NCI-H748 (cell line): ENCODE measurements around the gene TERT.
"Not testable (repeated sequence)": the region's sequence is repeated elsewhere in the genome, so short reads cannot be mapped to it uniquely, and the experiment has no call there.

Experiments used
- DNase-seq: peaks from one replicate; lab custom pipeline; 2025; ENCODE audit not compliant: unreplicated experiment; lab: John Stamatoyannopoulos, UW

TERT gene

DNA sequence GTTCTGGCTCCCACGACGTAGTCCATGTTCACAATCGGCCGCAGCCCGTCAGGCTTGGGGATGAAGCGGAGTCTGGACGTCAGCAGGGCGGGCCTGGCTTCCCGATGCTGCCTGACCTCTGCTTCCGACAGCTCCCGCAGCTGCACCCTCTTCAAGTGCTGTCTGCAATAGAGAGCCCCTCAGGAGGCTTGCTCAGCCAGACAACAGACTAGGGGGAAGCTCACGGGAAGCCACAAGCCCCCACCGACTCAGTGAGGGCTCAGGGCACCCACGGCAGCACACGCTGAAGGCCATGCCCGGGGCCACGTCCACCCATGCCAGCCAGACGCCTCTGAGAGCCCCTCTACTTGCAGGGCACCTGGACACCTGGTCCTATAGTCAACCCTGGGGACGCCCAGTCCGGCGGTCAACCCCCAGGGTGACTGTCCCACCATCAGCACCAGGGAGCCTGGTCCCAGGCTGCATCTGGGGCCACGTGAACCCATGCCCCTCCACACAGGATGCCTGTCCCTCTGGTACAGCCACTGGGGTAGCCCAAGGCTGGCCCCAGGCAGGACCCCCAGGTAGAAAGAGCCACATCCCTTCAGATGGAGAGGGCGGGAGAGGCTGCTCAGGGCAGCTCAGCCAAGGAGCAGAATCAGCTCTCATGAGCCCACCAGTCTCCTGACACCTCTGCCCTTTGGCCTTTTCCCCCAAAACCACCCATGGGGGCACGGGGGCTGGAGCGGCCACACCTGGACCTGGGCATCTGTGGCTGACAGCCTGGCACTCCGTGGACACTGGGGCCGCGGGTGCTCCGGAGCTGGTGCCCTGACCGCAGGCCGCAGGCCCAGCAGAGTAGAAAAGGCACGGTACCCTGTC, 14.5 kb downstream of the TERT start:
- no peak for DNase-seq

DNA sequence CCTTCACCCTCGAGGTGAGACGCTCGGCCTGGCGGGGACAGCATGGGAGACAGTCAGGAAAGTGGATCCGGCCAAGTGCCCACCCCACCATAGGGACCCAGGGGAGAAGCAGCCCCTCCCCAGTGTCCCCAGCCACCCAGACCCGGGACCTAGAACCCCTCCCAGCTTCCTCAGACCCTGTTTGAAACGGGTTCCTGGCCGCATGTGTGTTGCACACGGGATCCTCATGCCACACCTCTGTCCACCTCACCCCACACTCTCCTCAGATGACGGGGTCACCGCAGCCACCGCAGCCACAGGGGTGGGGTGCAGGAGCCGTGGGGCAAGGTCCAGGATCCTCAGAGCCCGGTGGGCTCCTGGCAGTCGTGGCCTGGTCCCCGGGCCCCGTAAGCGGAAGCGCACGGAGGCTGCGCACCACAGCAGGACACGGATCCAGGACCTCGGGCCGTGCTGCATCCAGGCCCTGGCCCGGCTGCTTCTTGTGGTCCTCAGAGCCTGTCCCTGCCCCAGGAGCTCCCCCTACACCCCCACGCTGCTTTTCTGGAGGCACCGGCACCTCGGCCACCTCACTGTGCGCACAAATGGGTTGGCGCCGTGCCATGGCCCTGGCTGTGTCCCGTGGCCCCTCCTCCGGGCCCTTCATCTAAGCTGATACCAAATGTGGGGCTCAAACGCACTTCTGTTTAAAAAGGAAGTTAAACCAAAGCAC, 15.3 kb downstream of the TERT start:
- DNase-seq, result no peak

DNA sequence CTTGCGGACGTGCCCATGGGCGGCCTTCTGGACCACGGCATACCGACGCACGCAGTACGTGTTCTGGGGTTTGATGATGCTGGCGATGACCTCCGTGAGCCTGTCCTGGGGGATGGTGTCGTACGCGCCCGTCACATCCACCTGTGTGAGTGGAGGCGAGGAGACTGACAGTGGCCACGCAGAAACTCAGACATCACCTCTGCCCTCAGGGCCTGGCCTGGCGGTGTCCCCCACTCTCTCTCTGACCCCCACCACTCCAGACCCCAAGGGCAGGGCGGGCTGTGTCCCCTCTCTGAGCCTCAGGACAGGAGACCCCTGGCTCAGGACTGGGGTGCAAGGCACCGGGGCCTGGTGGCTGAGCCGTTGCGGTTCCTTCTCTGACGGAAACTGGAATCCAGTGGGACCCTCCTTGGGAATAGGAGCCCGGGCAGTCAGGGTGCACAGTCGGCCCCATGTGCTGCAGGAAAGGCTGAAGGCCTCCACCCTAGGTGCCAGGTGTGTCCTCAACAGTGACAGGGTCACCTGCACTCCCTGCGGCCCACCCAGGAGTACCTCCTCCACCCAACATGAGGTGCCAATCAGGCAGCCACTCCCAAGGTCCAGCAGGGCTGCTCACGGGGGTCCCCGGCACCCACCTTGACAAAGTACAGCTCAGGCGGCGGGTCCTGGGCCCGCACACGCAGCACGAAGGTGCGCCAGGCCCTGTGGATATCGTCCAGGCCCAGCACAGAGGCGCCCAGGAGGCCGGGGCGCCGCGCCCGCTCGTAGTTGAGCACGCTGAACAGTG, 16.0 kb downstream of the TERT start:
- no peak for DNase-seq

DNA sequence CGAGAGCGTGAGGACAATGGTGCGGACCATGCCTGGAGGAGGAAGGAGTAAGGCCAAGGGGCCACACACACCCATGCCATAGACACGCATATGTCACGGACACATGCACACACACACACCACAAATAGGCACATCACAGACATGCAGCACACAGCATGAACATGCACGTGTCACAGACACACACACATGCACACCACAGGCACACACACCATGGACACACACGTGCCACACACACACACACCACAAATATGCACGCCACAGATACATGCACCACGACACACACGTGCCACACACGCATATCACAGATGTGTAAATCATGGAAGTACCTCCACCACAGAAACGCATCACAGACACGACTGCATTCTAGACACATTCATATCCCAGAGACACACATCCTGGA, 16.7 kb downstream of the TERT start:
- no peak for DNase-seq

DNA sequence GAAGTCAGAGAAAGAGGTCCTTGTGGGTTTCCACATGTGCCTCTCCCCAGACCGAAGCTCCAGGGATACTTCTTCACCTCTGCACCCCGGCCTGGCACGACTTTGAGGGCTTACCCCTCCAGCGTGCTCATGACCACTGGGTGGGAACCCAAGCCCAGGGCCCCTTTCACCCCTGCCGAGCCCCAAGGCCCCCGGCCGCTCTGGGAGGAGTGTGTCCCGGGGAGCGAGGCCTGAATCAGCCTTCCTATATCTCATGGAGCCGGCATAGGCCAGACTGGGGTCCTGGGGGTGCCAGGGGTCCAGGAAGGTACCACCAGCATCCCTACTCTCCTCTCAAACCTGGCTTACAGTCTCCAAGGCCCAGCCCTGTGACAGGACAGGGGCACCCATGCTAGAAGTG, 17.1 kb downstream of the TERT start:
- no peak for DNase-seq

DNA sequence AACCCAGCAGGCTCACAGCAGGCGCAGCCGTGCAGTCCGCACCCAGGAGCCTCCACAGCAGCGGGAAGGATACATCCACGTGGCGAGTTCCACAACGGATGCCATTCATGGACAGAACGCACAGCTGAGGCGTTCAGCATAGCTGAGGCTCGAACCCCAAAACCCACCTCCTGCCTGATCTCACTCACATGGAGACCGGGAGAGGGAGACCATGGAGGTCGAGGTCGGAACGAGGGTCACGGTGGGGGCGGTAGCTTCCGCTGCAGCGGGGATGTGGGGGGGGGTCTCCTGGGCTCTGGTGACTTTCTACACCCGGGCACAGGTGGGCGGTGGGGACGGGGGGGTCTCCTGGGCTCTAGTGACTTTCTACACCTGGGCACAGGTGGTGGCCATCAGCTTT, 17.5 kb downstream of the TERT start:
- DNase-seq, result no peak

DNA sequence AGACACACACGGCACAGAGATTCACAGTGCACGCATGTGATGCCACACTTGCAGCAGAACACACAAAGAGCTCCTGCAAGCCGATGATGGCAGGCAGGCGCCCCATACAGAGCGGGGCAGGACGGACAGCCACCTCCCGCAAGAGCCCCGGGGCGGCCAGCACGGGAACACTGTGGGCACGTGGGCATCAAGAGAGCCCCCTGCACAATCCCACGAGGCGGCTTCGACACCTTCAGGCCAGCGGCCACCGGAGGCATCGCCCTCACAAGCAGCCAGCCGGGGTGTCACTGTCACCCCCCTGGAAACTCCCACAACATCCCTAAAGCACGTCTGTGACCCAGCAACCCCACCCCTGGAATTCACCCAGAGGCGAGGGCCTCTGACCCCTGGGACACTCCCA, 17.9 kb downstream of the TERT start:
- no peak for DNase-seq

DNA sequence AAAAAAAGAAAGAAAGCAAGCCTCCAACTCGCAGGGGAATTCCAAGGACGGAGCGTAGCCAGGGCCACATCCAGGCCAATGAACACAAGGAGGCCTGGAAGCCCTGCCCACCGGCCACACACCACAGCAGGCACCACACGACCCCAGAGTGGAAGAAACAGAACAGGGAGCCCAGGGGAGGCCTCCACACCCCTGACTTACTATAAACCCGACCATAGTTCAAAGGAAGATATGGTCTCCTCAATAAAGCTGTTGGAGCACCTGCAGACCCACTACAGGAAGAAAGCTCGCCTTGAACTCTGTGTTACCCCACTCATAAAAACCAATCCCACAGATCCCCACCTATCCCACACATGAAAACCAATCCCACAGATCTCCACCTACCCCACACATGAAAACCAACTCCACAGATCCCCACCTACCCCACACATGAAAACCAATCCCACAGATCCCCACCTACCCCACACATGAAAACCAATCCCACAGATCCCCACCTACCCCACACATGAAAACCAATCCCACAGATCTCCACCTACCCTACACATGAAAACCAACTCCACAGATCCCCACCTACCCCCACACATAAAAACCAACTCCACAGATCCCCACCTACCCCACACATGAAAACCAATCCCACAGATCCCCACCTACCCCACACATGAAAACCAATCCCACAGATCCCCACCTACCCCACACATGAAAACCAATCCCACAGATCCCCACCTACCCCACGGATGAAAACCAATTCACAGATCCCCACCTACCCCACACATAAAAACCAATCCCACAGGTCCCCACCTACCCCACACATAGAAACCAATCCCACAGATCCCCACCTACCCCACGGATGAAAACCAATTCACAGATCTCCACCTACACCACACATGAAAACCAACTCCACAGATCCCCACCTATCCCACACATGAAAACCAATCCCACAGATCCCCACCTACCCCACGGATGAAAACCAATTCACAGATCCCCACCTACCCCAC, 19.2 kb downstream of the TERT start:
- DNase-seq, result not testable (repeated sequence)

DNA sequence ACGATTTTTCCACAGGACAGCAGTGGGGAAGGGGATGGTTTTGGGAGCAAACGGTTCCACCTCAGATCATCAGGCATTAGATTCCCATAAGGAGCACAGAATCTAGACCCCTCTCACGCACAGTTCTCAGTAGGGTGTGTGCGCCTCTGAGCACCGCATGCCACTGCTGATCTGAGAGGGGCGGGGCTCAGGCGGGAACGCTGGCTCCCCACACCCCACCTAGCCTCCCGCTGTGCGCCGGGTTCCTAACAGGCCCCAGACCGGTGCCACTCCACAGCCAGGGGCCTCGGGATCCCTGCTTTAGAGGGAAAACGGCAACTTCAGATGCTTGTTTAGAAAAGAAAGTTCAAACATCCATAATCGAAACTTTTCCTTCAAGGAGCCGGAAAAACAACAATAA, 20.4 kb downstream of the TERT start:
- DNase-seq, result no peak

DNA sequence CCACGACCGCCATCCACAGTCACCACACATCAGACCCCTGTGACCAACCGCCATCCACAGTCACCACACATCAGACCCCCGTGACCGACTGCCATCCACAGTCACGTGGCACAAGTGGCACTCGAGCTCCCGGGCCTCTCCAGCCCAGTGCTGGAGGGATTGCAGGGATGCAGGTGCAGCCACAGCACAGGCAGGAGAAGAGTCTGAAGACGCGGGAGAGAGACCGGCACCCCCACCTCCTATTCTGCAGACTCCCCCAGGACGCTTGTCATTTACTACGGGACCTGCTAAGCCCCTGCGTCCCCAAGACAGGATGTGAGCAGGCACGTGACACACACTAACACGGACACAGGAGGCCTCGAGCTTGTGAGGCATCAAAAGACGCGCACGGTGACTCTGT, 21.1 kb downstream of the TERT start:
- no peak for DNase-seq

DNA sequence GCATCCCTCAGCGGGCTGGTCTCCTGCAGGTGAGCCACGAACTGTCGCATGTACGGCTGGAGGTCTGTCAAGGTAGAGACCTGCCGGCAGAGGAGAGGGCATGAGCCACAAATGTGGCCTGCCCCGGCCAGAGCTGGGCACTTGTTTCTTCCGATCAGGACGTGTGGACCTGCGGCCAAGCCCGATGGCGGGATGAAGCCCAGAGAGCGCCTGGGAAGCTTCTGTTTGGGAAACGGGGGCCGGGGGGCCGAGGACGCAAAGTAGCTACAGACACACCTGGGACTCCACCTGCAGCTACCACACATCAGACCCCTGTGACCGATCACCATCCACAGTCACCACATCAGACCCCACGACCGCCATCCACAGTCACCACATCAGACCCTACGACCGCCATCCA, 22.7 kb downstream of the TERT start:
- DNase-seq, result no peak

DNA sequence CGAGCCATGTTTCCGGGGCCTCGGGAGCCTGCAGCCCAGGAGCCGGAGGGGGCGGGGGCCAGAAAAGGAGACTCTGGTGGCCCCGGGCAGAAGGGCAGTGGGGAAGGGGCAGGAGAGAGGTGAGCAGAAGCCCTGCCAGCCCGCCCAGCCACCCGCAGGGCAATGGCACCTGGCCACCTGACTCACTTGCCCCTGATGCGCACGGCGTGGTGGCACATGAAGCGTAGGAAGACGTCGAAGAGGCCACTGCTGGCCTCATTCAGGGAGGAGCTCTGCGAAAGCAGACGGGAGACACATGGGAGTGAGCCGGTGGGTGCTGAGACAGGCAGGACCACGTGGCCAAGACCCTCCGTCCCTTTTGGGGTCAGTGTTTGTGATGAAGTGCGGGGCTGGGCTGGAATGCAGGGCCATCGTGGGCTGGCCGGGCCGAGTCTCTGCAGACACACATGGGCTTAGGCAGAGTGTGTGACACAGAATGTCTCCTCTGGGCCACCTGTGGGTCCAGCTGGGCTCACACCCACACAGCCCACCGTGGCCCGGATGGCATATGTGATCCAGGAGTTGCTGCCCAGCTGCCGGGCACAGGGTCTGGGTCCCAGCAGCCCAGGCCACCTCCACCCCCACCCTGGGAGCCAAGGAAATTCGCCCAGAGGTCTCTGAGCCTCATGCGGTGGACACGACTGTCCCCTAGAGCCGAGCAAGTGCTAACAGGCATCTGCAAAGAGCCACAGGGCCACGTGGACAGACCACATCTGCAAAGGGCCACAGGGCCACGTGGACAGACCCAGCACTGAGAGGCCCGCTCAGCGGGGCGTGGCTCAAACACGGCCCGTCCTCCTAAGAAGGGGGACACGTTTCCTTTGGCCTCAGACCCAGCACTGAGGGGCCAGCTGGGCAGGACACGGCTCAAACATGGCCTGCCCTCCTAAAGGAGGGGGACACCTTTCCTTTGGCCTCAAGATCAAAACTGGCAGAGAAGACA, 23.6 kb downstream of the TERT start:
- no peak for DNase-seq

DNA sequence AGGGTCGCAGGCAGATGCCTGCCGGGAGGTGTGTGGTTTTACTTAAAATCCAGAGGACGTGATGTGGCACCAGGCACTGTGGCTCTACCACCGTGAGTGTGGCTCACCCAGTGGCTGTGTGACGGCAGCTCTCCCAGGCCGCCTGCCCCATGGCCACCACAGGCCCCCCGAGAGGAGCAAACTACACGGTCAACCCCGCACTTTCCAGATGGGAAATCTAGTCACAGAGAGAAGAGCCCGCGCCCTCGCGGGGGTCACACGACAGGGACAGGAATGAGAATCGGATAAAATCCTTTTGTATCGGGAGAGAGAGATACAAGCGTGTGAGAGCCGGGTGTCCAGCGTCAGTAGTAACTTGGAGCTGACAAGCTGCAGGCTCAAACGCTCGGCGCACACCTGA, 24.4 kb downstream of the TERT start:
- no peak for DNase-seq

DNA sequence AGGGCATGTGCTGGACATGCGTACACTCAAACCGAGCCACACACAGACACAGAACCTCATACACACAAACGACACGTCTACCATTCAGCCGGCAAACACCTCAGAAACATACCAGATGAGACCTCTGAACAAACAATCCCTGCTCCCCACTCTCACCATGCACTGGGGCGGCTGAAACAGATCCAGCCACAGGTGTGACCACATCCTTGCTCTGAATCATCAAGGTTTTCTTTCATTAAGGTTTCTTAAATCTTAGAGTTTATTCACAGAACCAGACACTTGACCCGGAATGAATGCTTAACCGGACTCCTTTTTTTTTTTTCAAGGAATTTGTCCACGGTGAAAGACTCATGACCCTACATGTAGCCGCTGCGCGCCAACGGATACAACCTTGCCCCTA, 26.2 kb downstream of the TERT start:
- DNase-seq, result no peak

DNA sequence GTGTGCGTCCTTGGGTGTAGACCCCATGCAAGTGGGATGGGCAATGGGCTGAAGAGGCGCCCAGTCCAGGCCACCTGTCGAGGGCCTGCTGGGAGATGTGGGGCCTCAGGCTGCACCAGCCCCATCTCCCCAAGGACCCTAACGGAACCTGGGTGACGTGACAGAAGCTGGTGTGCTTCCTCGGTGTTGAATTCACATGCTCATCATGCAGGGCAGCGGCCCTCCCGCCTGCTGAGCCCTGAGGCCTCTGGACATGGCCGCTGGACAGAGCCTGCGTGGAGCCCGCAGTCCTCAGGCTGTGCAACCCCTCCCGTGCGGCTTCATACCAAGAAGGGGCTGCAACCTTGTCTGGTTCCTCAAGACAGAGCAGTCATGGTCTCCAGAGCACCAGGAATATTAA, 26.8 kb downstream of the TERT start:
- DNase-seq, result no peak

DNA sequence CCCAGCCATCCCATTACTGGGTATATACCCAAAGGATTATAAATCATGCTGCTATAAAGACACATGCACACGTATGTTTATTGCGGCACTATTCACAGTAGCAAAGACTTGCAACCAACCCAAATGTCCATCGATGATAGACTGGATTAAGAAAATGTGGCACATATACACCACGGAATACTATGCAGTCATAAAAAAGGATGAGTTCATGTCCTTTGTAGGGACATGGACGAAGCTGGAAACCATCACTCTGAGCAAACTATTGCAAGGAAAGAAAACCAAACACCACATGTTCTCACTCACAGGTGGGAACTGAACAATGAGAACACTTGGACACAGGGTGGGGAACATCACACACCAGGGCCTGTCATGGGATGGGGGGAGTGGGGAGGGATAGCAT, 27.4 kb downstream of the TERT start:
- not testable (repeated sequence) for DNase-seq

DNA sequence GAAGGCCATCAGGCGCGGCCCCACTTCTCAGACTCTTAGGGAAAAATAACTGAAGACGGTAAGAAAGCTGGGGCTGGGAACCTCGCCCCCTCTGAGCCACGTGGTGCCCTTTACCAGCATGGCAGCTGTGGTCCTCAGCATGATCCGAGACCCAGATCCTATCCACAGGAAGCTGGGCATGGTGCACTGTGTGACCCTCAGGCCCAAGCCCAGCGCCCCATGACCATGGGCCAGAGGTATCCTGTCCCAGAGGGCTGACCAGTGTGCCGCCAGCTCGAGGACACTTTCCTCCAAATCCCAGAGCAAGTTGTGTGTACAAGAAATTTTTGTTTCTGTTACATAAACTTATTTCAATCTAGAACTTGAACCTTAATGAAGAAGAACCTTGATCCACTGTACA, 28.1 kb downstream of the TERT start:
- no peak for DNase-seq

DNA sequence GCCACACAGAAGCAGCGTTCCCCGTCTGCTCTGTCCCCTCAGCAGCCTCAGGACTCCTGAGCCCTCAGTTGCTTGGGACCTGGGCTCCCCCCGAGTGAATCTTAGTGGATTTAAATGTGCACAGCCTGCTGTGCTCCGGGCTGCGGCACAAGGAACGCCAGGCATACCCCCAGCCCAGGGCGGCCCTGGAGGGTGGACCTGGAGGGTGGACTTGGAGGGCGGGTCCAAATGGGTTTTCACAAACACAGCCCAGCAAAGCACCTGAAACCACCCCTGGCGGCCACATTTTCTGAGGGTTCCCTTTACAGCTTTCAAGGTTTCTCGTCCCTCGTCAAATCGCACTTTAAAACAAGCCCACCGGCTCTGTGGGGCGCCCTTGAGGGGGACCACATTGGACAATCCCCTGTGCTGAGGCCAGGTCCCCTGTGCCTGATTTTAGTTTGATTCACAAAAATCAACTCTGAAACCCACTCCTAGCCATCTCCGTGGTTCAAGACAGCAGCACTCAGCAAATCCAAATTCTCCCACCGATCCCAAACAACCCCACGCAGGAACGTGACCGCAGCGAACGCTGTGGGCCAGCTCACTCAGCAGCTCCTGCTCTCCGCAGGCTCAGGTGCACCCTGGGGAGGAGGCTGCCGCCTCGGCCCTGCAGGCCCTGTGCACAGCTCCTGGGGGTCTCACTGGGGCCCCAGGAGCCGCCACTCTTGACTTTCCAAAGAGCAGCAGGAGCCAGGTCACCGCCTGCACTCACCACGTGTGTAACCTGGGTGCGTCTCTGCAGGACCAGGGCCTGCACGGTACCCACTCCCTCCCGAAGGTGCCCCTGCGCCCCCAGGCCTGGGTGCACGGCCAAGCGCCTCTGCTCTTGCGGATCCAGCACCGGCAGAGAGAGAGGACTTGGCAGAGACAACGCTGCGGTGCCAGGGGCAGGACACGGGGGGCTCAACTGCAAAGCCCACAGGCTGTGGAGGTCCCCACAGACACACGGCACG, 29.1 kb downstream of the TERT start:
- no peak for DNase-seq
